Measurements from ENCODE around the gene NPFFR1.

GRCh38 chr10:70232859-70233108, 51.0 kb downstream of the NPFFR1 start:
- TF ChIP-seq POLR2A (IDR thresholded peaks at IDR 0.05) (no peak), CTCF (IDR thresholded peaks at IDR 0.05 in 4 of 5, conservative IDR thresholded peaks at IDR 0.05 in 1 of 5) (no peak)
